ES-I3 (cell line): Measurements from ENCODE around the gene DCC.

ENCODE experiments used
- H3K36me3 ChIP-seq: 2 replicates; pipeline ENCODE4 v1.6.1; 2013; ENCODE audit warnings: mild to moderate bottlenecking, low read length, control low read depth, moderate library complexity; ENCODE audit not compliant: insufficient read depth
- H3K4me1 ChIP-seq: 2 replicates; pipeline ENCODE4 v1.6.1; 2013; ENCODE audit warnings: mild to moderate bottlenecking, control low read depth, low read length; ENCODE audit not compliant: insufficient read depth
- H3K9ac ChIP-seq: 2 replicates; pipeline ENCODE4 v1.6.1; 2013; ENCODE audit warnings: low read depth, mild to moderate bottlenecking, low read length, moderate library complexity
- H3K9me3 ChIP-seq: 2 replicates; pipeline ENCODE4 v1.6.1; 2013; ENCODE audit warnings: mild to moderate bottlenecking, low read length, moderate library complexity; ENCODE audit not compliant: control insufficient read depth, insufficient read depth

The DCC gene

GRCh38 chr18:52426462-52426861 is 86.5 kb downstream of the DCC start:
- Histone ChIP-seq H3K9ac (no peak overlapping the region), H3K9me3 (no peaks in the 10 kb centered on the region), H3K4me1 (no peaks in the 10 kb centered on the region), H3K36me3 (no peaks in the 10 kb centered on the region)

GRCh38 chr18:52427521-52428175 is 87.7 kb downstream of the DCC start:
- Histone ChIP-seq H3K36me3 (no peaks in the 10 kb centered on the region), H3K9ac (no peak overlapping the region), H3K4me1 (no peaks in the 10 kb centered on the region), H3K9me3 (no peaks in the 10 kb centered on the region)

DNA sequence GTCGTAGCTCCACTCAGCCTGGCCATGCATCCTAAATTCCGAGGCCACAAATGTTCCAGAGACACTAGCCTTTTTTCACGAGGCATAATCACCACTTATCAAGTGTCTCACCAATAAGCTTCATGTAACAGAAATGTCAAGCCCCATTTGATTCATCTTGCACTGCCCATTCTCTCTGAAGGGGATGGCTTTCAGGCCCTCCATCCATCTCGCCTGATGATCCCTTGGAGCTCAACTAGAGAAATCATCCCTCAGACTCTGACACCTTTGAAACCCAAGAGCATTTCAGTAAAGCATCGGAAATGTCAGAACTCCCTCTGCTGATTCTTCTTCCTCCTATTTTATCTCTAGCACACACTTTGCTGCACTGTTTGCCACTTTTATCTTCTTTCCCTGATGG is 91.7 kb downstream of the DCC start:
- no peaks in the 10 kb centered on the region for H3K4me1 ChIP-seq
- no peaks in the 10 kb centered on the region for H3K36me3 ChIP-seq
- no peak overlapping the region for H3K9ac ChIP-seq
- no peaks in the 10 kb centered on the region for H3K9me3 ChIP-seq

- no peaks in the 10 kb centered on the region for H3K9me3 ChIP-seq
- H3K36me3 ChIP-seq, result no peaks in the 10 kb centered on the region
- H3K9ac ChIP-seq, result no peak overlapping the region
- H3K4me1 ChIP-seq, result no peaks in the 10 kb centered on the region
Observed at GRCh38 chr18:52433797-52434196, 93.8 kb downstream of the DCC start.

GRCh38 chr18:52435301-52435700 is 95.3 kb downstream of the DCC start:
- H3K36me3 ChIP-seq, result no peaks in the 10 kb centered on the region
- H3K9ac ChIP-seq, result no peak overlapping the region
- H3K9me3 ChIP-seq, result no peaks in the 10 kb centered on the region
- H3K4me1 ChIP-seq, result no peaks in the 10 kb centered on the region

GRCh38 chr18:52437161-52437560 is 97.2 kb downstream of the DCC start:
- Histone ChIP-seq H3K36me3 (no peaks in the 10 kb centered on the region), H3K4me1 (no peaks in the 10 kb centered on the region), H3K9ac (no peak overlapping the region), H3K9me3 (no peaks in the 10 kb centered on the region)

DNA sequence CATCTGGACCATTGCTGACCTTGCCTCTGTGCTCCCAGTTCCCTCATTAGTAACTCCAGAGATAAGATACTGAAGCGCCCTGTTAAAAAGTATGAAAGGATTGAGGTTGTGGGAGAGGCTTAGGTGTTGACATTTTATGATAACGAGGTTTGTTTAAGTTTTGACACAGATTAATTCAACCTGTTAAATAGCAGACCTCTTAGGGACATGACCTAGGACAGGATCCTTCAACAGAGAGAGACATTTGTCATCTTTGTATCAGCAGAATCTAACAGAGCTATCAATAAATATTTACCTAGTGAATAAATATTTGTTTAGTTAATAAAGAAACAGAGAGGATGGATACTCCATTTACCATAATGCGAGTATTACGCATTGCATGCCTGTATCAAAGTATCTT is 99.5 kb downstream of the DCC start:
- Histone ChIP-seq H3K36me3 (no peaks in the 10 kb centered on the region), H3K9ac (no peak overlapping the region), H3K9me3 (no peaks in the 10 kb centered on the region), H3K4me1 (no peaks in the 10 kb centered on the region)

DNA sequence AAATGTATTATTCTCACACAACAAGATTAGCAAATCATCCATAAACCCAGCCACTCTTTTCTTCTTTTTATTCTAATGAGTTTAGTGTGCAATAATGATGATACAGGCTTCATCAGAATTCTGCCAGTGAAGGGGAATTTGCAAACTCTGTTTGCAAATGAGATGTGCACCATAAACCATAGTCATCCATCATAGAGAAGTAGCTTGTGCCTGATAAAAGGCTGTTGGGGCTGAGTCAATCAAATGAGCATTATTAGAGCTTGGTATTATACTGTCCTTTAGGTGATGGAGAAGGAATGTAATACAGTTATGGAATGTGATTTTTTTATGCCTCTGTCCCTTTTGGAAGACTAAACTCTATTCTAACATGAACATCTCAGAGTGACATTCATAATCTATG is 101.8 kb downstream of the DCC start:
- Histone ChIP-seq H3K36me3 (no peaks in the 10 kb centered on the region), H3K9me3 (no peaks in the 10 kb centered on the region), H3K4me1 (no peaks in the 10 kb centered on the region), H3K9ac (no peak overlapping the region)

GRCh38 chr18:52442686-52443085 is 102.7 kb downstream of the DCC start:
- H3K36me3 ChIP-seq, result no peaks in the 10 kb centered on the region
- H3K9ac ChIP-seq, result no peak overlapping the region
- H3K4me1 ChIP-seq, result no peaks in the 10 kb centered on the region
- no peaks in the 10 kb centered on the region for H3K9me3 ChIP-seq

GRCh38 chr18:52451256-52451655 is 111.3 kb downstream of the DCC start:
- Histone ChIP-seq H3K36me3 (no peaks in the 10 kb centered on the region), H3K4me1 (peaks cover 6% of the 10 kb centered on the region; the same call in 1 of the 2 replicates), H3K9ac (no peak overlapping the region), H3K9me3 (no peaks in the 10 kb centered on the region)

DNA sequence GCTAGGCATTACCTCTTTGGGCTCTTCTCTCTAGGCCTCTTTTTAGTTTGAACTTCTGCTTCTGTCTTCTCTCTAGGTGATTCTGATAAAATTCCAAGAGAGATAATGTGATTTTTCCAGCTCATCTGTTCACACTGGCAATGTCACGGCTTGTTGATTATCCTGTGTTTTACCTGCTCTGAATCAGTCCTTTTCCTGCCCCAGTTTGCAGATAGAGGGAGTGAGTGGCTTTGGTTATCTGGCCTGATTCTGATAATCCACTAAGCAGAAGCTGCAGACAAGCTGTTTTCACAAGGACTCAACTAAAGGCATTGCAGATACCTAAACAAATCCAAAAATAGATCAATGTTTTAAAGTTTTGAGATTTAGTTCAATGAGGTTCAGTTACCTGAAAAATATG is 111.9 kb downstream of the DCC start:
- Histone ChIP-seq H3K9ac (no peak overlapping the region), H3K4me1 (peaks cover 6% of the 10 kb centered on the region; the same call in 1 of the 2 replicates), H3K9me3 (no peaks in the 10 kb centered on the region), H3K36me3 (no peaks in the 10 kb centered on the region)

- H3K36me3 ChIP-seq, result no peaks in the 10 kb centered on the region
- H3K4me1 ChIP-seq, result peaks cover 6% of the 10 kb centered on the region; the same call in 1 of the 2 replicates
- no peaks in the 10 kb centered on the region for H3K9me3 ChIP-seq
- no peak overlapping the region for H3K9ac ChIP-seq
Observed at GRCh38 chr18:52452427-52452826, 112.4 kb downstream of the DCC start.

GRCh38 chr18:52459890-52460289 is 119.9 kb downstream of the DCC start:
- H3K9ac ChIP-seq, result no peak overlapping the region
- no peaks in the 10 kb centered on the region for H3K9me3 ChIP-seq
- no peaks in the 10 kb centered on the region for H3K36me3 ChIP-seq
- no peaks in the 10 kb centered on the region for H3K4me1 ChIP-seq

DNA sequence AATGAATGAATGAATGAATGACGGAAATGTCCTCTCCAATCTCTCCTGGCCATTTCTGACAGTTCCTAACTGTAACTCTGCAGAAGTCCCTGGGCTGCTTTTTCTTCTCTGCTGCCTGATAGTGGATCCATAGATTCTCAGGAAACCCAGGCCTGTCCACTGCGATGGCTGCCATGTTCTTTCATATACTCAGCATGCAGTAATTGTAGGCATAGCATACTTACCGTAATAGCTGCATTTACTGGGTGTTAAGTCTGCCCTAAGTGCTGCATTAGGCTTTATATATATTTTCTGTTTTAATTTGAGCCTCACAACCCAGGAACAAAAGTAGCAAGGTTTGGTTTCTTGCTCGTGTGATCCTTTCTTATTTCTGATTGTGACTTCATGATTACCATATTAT is 122.9 kb downstream of the DCC start:
- Histone ChIP-seq H3K9ac (no peak overlapping the region), H3K36me3 (no peaks in the 10 kb centered on the region), H3K4me1 (no peaks in the 10 kb centered on the region), H3K9me3 (no peaks in the 10 kb centered on the region)

GRCh38 chr18:52465391-52465790 is 125.4 kb downstream of the DCC start:
- no peaks in the 10 kb centered on the region for H3K9me3 ChIP-seq
- H3K36me3 ChIP-seq, result no peaks in the 10 kb centered on the region
- H3K4me1 ChIP-seq, result no peaks in the 10 kb centered on the region

GRCh38 chr18:52468496-52468895 is 128.5 kb downstream of the DCC start:
- Histone ChIP-seq H3K36me3 (no peaks in the 10 kb centered on the region), H3K4me1 (no peaks in the 10 kb centered on the region), H3K9me3 (no peaks in the 10 kb centered on the region)

More at GRCh38 chr18:52465391-52465790, 125.4 kb downstream of the DCC start:
- no peak overlapping the region for H3K9ac ChIP-seq

More at GRCh38 chr18:52468496-52468895, 128.5 kb downstream of the DCC start:
- H3K9ac ChIP-seq, result no peak overlapping the region
